Breast epithelium (tissue), 3 donors: Measurements from ENCODE around the gene FAM107A.

Experiments
- CTCF ChIP-seq, 3 donors: fragments of 450-650 bp; IDR thresholded peaks; one replicate each; pipeline ENCODE4 v1.5.1; 2016 to 2017; ENCODE audit warnings: antibody characterized with exemption in 3 of 3, mild to moderate bottlenecking in 3 of 3, moderate library complexity in 3 of 3
- POLR2AphosphoS5 ChIP-seq, 3 donors: sonication (generic); formaldehyde crosslinking; IDR thresholded peaks; one replicate each; pipeline ENCODE4 v1.6.1; 2017; ENCODE audit warnings: antibody characterized with exemption in 3 of 3

- TF ChIP-seq CTCF (IDR thresholded peaks at IDR 0.05) (no peak), POLR2AphosphoS5 (IDR thresholded peaks at IDR 0.05) (no peak)
Observed at GRCh38 chr3:58562498-58562897, 14.7 kb downstream of the FAM107A start.
